RWPE2 (cell line): ENCODE data around the gene MOB3A.

Experiments used
- ATAC-seq: fragments of 200-7000 bp; cut with Tn5 transposase; 3 replicates; pipeline ENCODE4 v1.9.1; 2021; ENCODE audit warnings: low read depth
- DNase-seq: peaks from one replicate; pipeline ENCODE4 v3.0.0-alpha.2; 2020; ENCODE audit warnings: low spot score
- H3K27ac ChIP-seq: fragments of 450-650 bp; 2 replicates; pipeline ENCODE4 v1.5.1; 2017; ENCODE audit warnings: mild to moderate bottlenecking; ENCODE audit not compliant: poor library complexity, severe bottlenecking
- H3K27me3 ChIP-seq: fragments of 250-450 bp; sonication (Bioruptor Pico); 2 replicates; pipeline ENCODE4 v1.5.1; 2021; ENCODE audit warnings: mild to moderate bottlenecking, moderate library complexity; ENCODE audit not compliant: insufficient read depth, poor library complexity, severe bottlenecking
- H3K36me3 ChIP-seq: fragments of 250-450 bp; sonication (Bioruptor Pico); 2 replicates; pipeline ENCODE4 v1.5.1; 2020; ENCODE audit warnings: low read depth, mild to moderate bottlenecking, moderate library complexity
- H3K4me1 ChIP-seq: fragments of 250-450 bp; sonication (Bioruptor Pico); 2 replicates; pipeline ENCODE4 v1.5.1; 2021; ENCODE audit warnings: mild to moderate bottlenecking, moderate library complexity; ENCODE audit not compliant: insufficient read depth, poor library complexity, severe bottlenecking
- H3K4me3 ChIP-seq: fragments of 250-450 bp; sonication (Bioruptor Pico); 2 replicates; pipeline ENCODE4 v1.5.1; 2021; ENCODE audit warnings: mild to moderate bottlenecking, moderate library complexity; ENCODE audit not compliant: severe bottlenecking
- H3K9me3 ChIP-seq: fragments of 250-450 bp; sonication (Bioruptor Pico); 2 replicates; pipeline ENCODE4 v1.5.1; 2021; ENCODE audit warnings: mild to moderate bottlenecking, moderate library complexity; ENCODE audit not compliant: severe bottlenecking
- TF ChIP-seq, protein P1 (sequence below): fragments of 450-650 bp; IDR thresholded peaks from one replicate; pipeline ENCODE4 v1.5.1; 2017; ENCODE audit warnings: mild to moderate bottlenecking, moderate library complexity; ENCODE audit not compliant: poor library complexity, severe bottlenecking

MOB3A gene

GRCh38 chr19:2108251-2109016 lies 12.3 kb upstream of the MOB3A start:
- TF ChIP-seq, protein P1, sequence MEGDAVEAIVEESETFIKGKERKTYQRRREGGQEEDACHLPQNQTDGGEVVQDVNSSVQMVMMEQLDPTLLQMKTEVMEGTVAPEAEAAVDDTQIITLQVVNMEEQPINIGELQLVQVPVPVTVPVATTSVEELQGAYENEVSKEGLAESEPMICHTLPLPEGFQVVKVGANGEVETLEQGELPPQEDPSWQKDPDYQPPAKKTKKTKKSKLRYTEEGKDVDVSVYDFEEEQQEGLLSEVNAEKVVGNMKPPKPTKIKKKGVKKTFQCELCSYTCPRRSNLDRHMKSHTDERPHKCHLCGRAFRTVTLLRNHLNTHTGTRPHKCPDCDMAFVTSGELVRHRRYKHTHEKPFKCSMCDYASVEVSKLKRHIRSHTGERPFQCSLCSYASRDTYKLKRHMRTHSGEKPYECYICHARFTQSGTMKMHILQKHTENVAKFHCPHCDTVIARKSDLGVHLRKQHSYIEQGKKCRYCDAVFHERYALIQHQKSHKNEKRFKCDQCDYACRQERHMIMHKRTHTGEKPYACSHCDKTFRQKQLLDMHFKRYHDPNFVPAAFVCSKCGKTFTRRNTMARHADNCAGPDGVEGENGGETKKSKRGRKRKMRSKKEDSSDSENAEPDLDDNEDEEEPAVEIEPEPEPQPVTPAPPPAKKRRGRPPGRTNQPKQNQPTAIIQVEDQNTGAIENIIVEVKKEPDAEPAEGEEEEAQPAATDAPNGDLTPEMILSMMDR = no peak
- DNase-seq = no peak
- ATAC-seq = no peak
- H3K9me3 ChIP-seq = no peaks in the 10 kb centered on the region
- H3K4me3 ChIP-seq = no peak overlapping the region
- H3K27ac ChIP-seq = no peak overlapping the region
- peaks cover 77% of the 10 kb centered on the region for H3K36me3 ChIP-seq
- no peaks in the 10 kb centered on the region for H3K4me1 ChIP-seq
- no peaks in the 10 kb centered on the region for H3K27me3 ChIP-seq

DNA sequence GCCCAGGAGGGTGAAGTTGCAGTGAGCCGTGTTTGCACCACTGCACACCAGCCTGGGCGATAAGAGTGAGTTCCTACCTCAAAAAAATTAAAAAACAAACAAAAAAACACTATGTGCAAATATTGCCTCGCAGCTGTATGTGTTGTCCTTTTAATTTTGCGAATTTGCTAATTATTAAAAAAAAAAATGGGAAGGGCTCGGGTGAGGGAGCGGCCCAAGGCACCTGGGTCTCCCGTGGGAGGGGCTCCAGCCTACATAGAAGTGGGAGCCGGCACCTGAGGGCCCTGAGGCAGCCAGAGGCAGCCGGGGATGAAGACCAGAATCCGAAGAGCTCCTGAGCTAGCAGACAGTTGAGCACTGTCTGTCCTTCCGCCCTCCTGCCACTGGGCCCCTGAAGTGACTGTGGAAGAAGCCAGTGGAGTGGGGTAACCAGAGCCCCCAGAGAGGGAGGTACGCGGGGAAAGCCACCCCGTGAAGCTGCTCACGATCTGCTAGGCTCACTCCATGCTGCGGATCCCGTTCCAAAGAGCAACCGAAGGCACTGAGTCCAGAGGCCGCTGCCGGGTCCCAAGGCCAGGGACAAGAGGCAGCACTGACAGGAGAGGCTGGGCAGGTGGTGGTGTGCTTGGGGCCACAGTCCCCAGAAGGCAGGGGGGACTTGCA lies 7.0 kb upstream of the MOB3A start:
- no peaks in the 10 kb centered on the region for H3K9me3 ChIP-seq
- no peak for ATAC-seq
- no peak for DNase-seq
- H3K36me3 ChIP-seq = peaks cover 53% of the 10 kb centered on the region
- no peak overlapping the region for H3K27ac ChIP-seq
- H3K4me1 ChIP-seq = no peaks in the 10 kb centered on the region
- H3K27me3 ChIP-seq = no peaks in the 10 kb centered on the region
- no peak overlapping the region for H3K4me3 ChIP-seq
- TF ChIP-seq, protein P1 = no peak

GRCh38 chr19:2101417-2102335 lies 5.5 kb upstream of the MOB3A start:
- Histone ChIP-seq H3K27ac (no peak overlapping the region), H3K36me3 (peaks cover 44% of the 10 kb centered on the region), H3K27me3 (no peaks in the 10 kb centered on the region), H3K9me3 (no peaks in the 10 kb centered on the region), H3K4me3 (no peak overlapping the region), H3K4me1 (no peaks in the 10 kb centered on the region)
- ATAC-seq (no peak), DNase-seq (no peak)
- TF ChIP-seq, protein P1 = no peak

DNA sequence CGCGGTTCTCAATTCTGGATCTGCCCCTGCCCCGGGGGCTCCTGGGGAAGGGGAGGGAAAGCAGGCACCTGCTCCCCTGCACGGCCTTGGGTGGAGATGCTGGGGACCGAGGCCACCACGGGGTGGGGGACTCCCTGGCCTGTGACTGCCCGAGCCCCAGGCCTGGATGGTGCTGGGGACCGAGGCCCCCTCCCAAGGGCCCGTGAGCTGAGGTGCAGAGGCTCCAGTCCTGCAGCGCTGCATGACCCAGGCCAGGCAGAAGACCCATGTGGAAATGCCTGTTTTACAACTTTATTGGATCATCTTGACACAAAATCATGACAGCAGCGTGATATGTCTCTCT lies 4.6 kb upstream of the MOB3A start:
- Histone ChIP-seq H3K4me3 (no peak overlapping the region), H3K4me1 (no peaks in the 10 kb centered on the region), H3K27ac (no peak overlapping the region), H3K36me3 (peaks cover 34% of the 10 kb centered on the region), H3K27me3 (no peaks in the 10 kb centered on the region), H3K9me3 (no peaks in the 10 kb centered on the region)
- TF ChIP-seq, protein P1 = no peak
- ATAC-seq (no peak), DNase-seq (no peak)
